ENCODE data around the gene C5orf34.
"Not testable (repeated sequence)": the region's sequence is repeated elsewhere in the genome, so short reads cannot be mapped to it uniquely, and the experiment has no call there.

C5orf34 gene

GRCh38 chr5:43485406-43485805, 29.5 kb downstream of the C5orf34 start:
- Histone ChIP-seq H3K36me3 (ENCODE audit: control insufficient read depth in 5 of 5, insufficient read depth in 5 of 5, low read length in 5 of 5) (peaks cover 0 to 12% (median 0%) of the 10 kb centered on the region in 5 donors), H3K27me3 (ENCODE audit: control insufficient read depth in 5 of 5, insufficient read depth in 4 of 5, low read length in 5 of 5) (no peaks in the 10 kb centered on the region), H3K27ac (ENCODE audit: low read depth, low read length) (no peak overlapping the region), H3K4me1 (ENCODE audit: control insufficient read depth in 5 of 5, insufficient read depth in 5 of 5, low read length in 5 of 5) (peaks cover 6 to 22% (median 17%) of the 10 kb centered on the region in 5 donors), H3K9me3 (ENCODE audit: control insufficient read depth in 5 of 5, low read length in 5 of 5) (no peaks in the 10 kb centered on the region), H3K4me3 (ENCODE audit: low read depth in 1 of 5, low read length in 5 of 5) (no peak overlapping the region), H3K9ac (ENCODE audit: low read length in 5 of 5) (no peak overlapping the region)

GRCh38 chr5:43484106-43484849, 30.7 kb downstream of the C5orf34 start:
- H3K4me1 ChIP-seq (ENCODE audit: control insufficient read depth in 5 of 5, insufficient read depth in 5 of 5, low read length in 5 of 5): peaks cover 6 to 22% (median 17%) of the 10 kb centered on the region in 5 donors
- no peaks in the 10 kb centered on the region for H3K9me3 ChIP-seq (ENCODE audit: control insufficient read depth in 5 of 5, low read length in 5 of 5)
- H3K27ac ChIP-seq (ENCODE audit: low read depth, low read length): peak overlapping the region; percentile 96
- H3K9ac ChIP-seq (ENCODE audit: low read length in 5 of 5): peak overlapping the region; percentile 82 to 99 (median 96)
- H3K27me3 ChIP-seq (ENCODE audit: control insufficient read depth in 5 of 5, insufficient read depth in 4 of 5, low read length in 5 of 5): no peaks in the 10 kb centered on the region
- peaks cover 0 to 10% (median 0%) of the 10 kb centered on the region in 5 donors for H3K36me3 ChIP-seq (ENCODE audit: control insufficient read depth in 5 of 5, insufficient read depth in 5 of 5, low read length in 5 of 5)
- peak overlapping the region; percentile 85 to 95 (median 92) for H3K4me3 ChIP-seq (ENCODE audit: low read depth in 1 of 5, low read length in 5 of 5)

GRCh38 chr5:43483298-43484105, 31.4 kb downstream of the C5orf34 start, which contains the start of gene TMEM267:
Gene TMEM267, minus strand, starts transcription at chr5:43483865. Its CDS starts 29,896 bp downstream, at chr5:43453969.
- Histone ChIP-seq H3K27me3 (ENCODE audit: control insufficient read depth in 5 of 5, insufficient read depth in 4 of 5, low read length in 5 of 5) (no peaks in the 10 kb centered on the region), H3K4me3 (ENCODE audit: low read depth in 1 of 5, low read length in 5 of 5) (peak within 1 kb of the TSS; percentile 85 to 95 (median 92)), H3K27ac (ENCODE audit: low read depth, low read length) (peak within 1 kb of the TSS; percentile 96), H3K9ac (ENCODE audit: low read length in 5 of 5) (peak within 1 kb of the TSS; percentile 82 to 99 (median 96)), H3K4me1 (ENCODE audit: control insufficient read depth in 5 of 5, insufficient read depth in 5 of 5, low read length in 5 of 5) (peaks cover 6 to 22% (median 17%) of the 10 kb centered on the region in 5 donors), H3K9me3 (ENCODE audit: control insufficient read depth in 5 of 5, low read length in 5 of 5) (no peaks in the 10 kb centered on the region), H3K36me3 (ENCODE audit: control insufficient read depth in 5 of 5, insufficient read depth in 5 of 5, low read length in 5 of 5) (peaks cover 0 to 4% (median 0%) of the 10 kb centered on the region in 5 donors)

GRCh38 chr5:43482490-43483297, 32.3 kb downstream of the C5orf34 start:
- peak overlapping the region; percentile 96 for H3K27ac ChIP-seq (ENCODE audit: low read depth, low read length)

GRCh38 chr5:43469671-43470391, 45.1 kb downstream of the C5orf34 start:
- H3K9me3 ChIP-seq (ENCODE audit: control insufficient read depth in 5 of 5, low read length in 5 of 5): peaks cover 2 to 16% (median 11%) of the 10 kb centered on the region in 5 donors
- H3K9ac ChIP-seq (ENCODE audit: low read length in 5 of 5): no peak overlapping the region
- no peaks in the 10 kb centered on the region for H3K27me3 ChIP-seq (ENCODE audit: control insufficient read depth in 5 of 5, insufficient read depth in 4 of 5, low read length in 5 of 5)
- no peaks in the 10 kb centered on the region for H3K4me1 ChIP-seq (ENCODE audit: control insufficient read depth in 5 of 5, insufficient read depth in 5 of 5, low read length in 5 of 5)
- no peak overlapping the region for H3K27ac ChIP-seq (ENCODE audit: low read depth, low read length)
- no peak overlapping the region for H3K4me3 ChIP-seq (ENCODE audit: low read depth in 1 of 5, low read length in 5 of 5)
- H3K36me3 ChIP-seq (ENCODE audit: control insufficient read depth in 5 of 5, insufficient read depth in 5 of 5, low read length in 5 of 5): peaks cover 0 to 8% (median 2%) of the 10 kb centered on the region in 5 donors

More at GRCh38 chr5:43482490-43483297, 32.3 kb downstream of the C5orf34 start:
- H3K27me3 ChIP-seq (ENCODE audit: control insufficient read depth in 5 of 5, insufficient read depth in 4 of 5, low read length in 5 of 5): no peaks in the 10 kb centered on the region
- no peaks in the 10 kb centered on the region for H3K36me3 ChIP-seq (ENCODE audit: control insufficient read depth in 5 of 5, insufficient read depth in 5 of 5, low read length in 5 of 5)
- H3K9me3 ChIP-seq (ENCODE audit: control insufficient read depth in 5 of 5, low read length in 5 of 5): no peaks in the 10 kb centered on the region
- H3K9ac ChIP-seq (ENCODE audit: low read length in 5 of 5): peak overlapping the region; percentile 77 to 99 (median 96)
- peaks cover 6 to 22% (median 17%) of the 10 kb centered on the region in 5 donors for H3K4me1 ChIP-seq (ENCODE audit: control insufficient read depth in 5 of 5, insufficient read depth in 5 of 5, low read length in 5 of 5)
- H3K4me3 ChIP-seq (ENCODE audit: low read depth in 1 of 5, low read length in 5 of 5): peak overlapping the region; percentile 72 to 95 (median 92)

- Histone ChIP-seq H3K27ac (ENCODE audit: low read depth, low read length) (no peak overlapping the region), H3K4me1 (ENCODE audit: control insufficient read depth in 5 of 5, insufficient read depth in 5 of 5, low read length in 5 of 5) (no peaks in the 10 kb centered on the region), H3K4me3 (ENCODE audit: low read depth in 1 of 5, low read length in 5 of 5) (no peak overlapping the region), H3K9ac (ENCODE audit: low read length in 5 of 5) (no peak overlapping the region), H3K27me3 (ENCODE audit: control insufficient read depth in 5 of 5, insufficient read depth in 4 of 5, low read length in 5 of 5) (no peaks in the 10 kb centered on the region), H3K36me3 (ENCODE audit: control insufficient read depth in 5 of 5, insufficient read depth in 5 of 5, low read length in 5 of 5) (peaks cover 0 to 10% (median 2%) of the 10 kb centered on the region in 5 donors), H3K9me3 (ENCODE audit: control insufficient read depth in 5 of 5, low read length in 5 of 5) (peaks cover 2 to 16% (median 11%) of the 10 kb centered on the region in 5 donors)
These were observed 47.8 kb downstream of the C5orf34 start for GRCh38 chr5:43467100-43467499.

GRCh38 chr5:43465455-43465854, 49.5 kb downstream of the C5orf34 start:
- not testable (repeated sequence) for H3K27ac ChIP-seq (ENCODE audit: low read depth, low read length); H3K9ac ChIP-seq (ENCODE audit: low read length in 5 of 5); H3K4me3 ChIP-seq (ENCODE audit: low read depth in 1 of 5, low read length in 5 of 5); H3K4me1 ChIP-seq (ENCODE audit: control insufficient read depth in 5 of 5, insufficient read depth in 5 of 5, low read length in 5 of 5); H3K27me3 ChIP-seq (ENCODE audit: control insufficient read depth in 5 of 5, insufficient read depth in 4 of 5, low read length in 5 of 5)
- peaks cover 2 to 10% (median 5%) of the 10 kb centered on the region in 5 donors for H3K36me3 ChIP-seq (ENCODE audit: control insufficient read depth in 5 of 5, insufficient read depth in 5 of 5, low read length in 5 of 5)
- peaks cover 2 to 16% (median 13%) of the 10 kb centered on the region in 5 donors for H3K9me3 ChIP-seq (ENCODE audit: control insufficient read depth in 5 of 5, low read length in 5 of 5)

GRCh38 chr5:43461066-43461465, 53.9 kb downstream of the C5orf34 start:
- Histone ChIP-seq H3K4me1 (ENCODE audit: control insufficient read depth in 5 of 5, insufficient read depth in 5 of 5, low read length in 5 of 5) (no peaks in the 10 kb centered on the region), H3K4me3 (ENCODE audit: low read depth in 1 of 5, low read length in 5 of 5) (no peak overlapping the region), H3K27me3 (ENCODE audit: control insufficient read depth in 5 of 5, insufficient read depth in 4 of 5, low read length in 5 of 5) (no peaks in the 10 kb centered on the region), H3K36me3 (ENCODE audit: control insufficient read depth in 5 of 5, insufficient read depth in 5 of 5, low read length in 5 of 5) (peaks cover 0 to 14% (median 5%) of the 10 kb centered on the region in 5 donors), H3K9me3 (ENCODE audit: control insufficient read depth in 5 of 5, low read length in 5 of 5) (peaks cover 0 to 12% (median 4%) of the 10 kb centered on the region in 5 donors), H3K9ac (ENCODE audit: low read length in 5 of 5) (no peak overlapping the region), H3K27ac (ENCODE audit: low read depth, low read length) (no peak overlapping the region)

GRCh38 chr5:43456556-43456955, 58.4 kb downstream of the C5orf34 start:
- Histone ChIP-seq H3K4me1 (ENCODE audit: control insufficient read depth in 5 of 5, insufficient read depth in 5 of 5, low read length in 5 of 5) (no peaks in the 10 kb centered on the region), H3K27ac (ENCODE audit: low read depth, low read length) (no peak overlapping the region)

More at GRCh38 chr5:43456556-43456955, 58.4 kb downstream of the C5orf34 start:
- no peaks in the 10 kb centered on the region for H3K27me3 ChIP-seq (ENCODE audit: control insufficient read depth in 5 of 5, insufficient read depth in 4 of 5, low read length in 5 of 5)
- peaks cover 0 to 12% (median 4%) of the 10 kb centered on the region in 5 donors for H3K9me3 ChIP-seq (ENCODE audit: control insufficient read depth in 5 of 5, low read length in 5 of 5)
- peaks cover 0 to 24% (median 9%) of the 10 kb centered on the region in 5 donors for H3K36me3 ChIP-seq (ENCODE audit: control insufficient read depth in 5 of 5, insufficient read depth in 5 of 5, low read length in 5 of 5)
- no peak overlapping the region for H3K9ac ChIP-seq (ENCODE audit: low read length in 5 of 5)
- H3K4me3 ChIP-seq (ENCODE audit: low read depth in 1 of 5, low read length in 5 of 5): no peak overlapping the region
